Endothelial cell of umbilical vein (primary cell): ENCODE results near the gene PLXNA1. TPM values are rescaled to one million over a fixed set of nuclear protein-coding genes. Genes with fewer than 3 reads are reported as not detected.

ENCODE experiments used
- BruUV-seq: library from RNA; stranded (reverse); fragments of 400-500 nt; replicated peaks from 2 replicates; lab custom pipeline; 2021; lab: Mats Ljungman, UMichigan
- CTCF ChIA-PET: fragments of 300-600, 350-600 bp; sonication (Branson Sonifier 250); formaldehyde crosslinking; loops from one replicate; lab custom pipeline; 2021; ENCODE audit warnings: antibody characterized with exemption, inconsistent platforms; lab: Charles Lee
- POLR2A ChIA-PET: fragments of 300-600, 350-600 bp; sonication (Branson Sonifier 250); formaldehyde crosslinking; loops from one replicate; lab custom pipeline; 2021; ENCODE audit warnings: antibody characterized with exemption, inconsistent platforms; lab: Charles Lee
- DNase-seq: peaks from one replicate; pipeline ENCODE4 v3.0.0-alpha.2; 2011; ENCODE audit warnings: low read depth, low spot score
- FAIRE-seq: peaks from 2 replicates; lab custom pipeline; 2011; peaks lifted over from hg19 to GRCh38; lab: Jason Lieb, UNC
- H2AFZ ChIP-seq: 2 replicates; pipeline ENCODE4 v1.6.0; 2012; ENCODE audit warnings: low read depth, low read length, control low read depth, inconsistent platforms
- H3K27ac ChIP-seq: 2 replicates; pipeline ENCODE4 v1.5.1; 2011; ENCODE audit warnings: low read depth, mild to moderate bottlenecking, control low read depth, low read length, moderate library complexity; ENCODE audit not compliant: insufficient read depth
- H3K27me3 ChIP-seq, 2 experiments: 2 replicates each; pipeline versions ENCODE4 v1.6.0 to v1.6.1; 2011; ENCODE audit warnings: low read length in 2 of 2, mixed read lengths in 1 of 2; ENCODE audit not compliant: control insufficient read depth in 2 of 2, insufficient read depth in 2 of 2
- H3K36me3 ChIP-seq, 2 experiments: 2 replicates in 1 of 2; 3 replicates in 1 of 2; pipeline ENCODE4 v1.5.1; 2011; ENCODE audit warnings: low read length in 2 of 2, mild to moderate bottlenecking in 1 of 2, moderate library complexity in 1 of 2; ENCODE audit not compliant: control insufficient read depth in 2 of 2, insufficient read depth in 2 of 2; ENCODE audit errors: extremely low read depth in 1 of 2
- H3K4me1 ChIP-seq: 3 replicates; pipeline ENCODE4 v1.5.1; 2011; ENCODE audit warnings: mild to moderate bottlenecking, low read length; ENCODE audit not compliant: control insufficient read depth, insufficient read depth; ENCODE audit errors: extremely low read depth
- H3K4me2 ChIP-seq: 2 replicates; pipeline ENCODE4 v1.6.1; 2011; ENCODE audit warnings: low read length, control low read depth, mixed read lengths; ENCODE audit not compliant: insufficient read depth
- H3K4me3 ChIP-seq, 3 experiments: fragments of 200-600 bp in 1 of 3; sonication (generic), shearing (Covaris generic) in 1 of 3; replicated peaks in 1 of 3; 2 replicates each; pipeline ENCODE4 v1.5.1; 2011 to 2016; ENCODE audit warnings: control low read depth in 3 of 3, low read length in 3 of 3, mild to moderate bottlenecking in 2 of 3, inconsistent platforms in 1 of 3, low read depth in 1 of 3, moderate library complexity in 1 of 3; ENCODE audit not compliant: insufficient read depth in 1 of 3
- H3K79me2 ChIP-seq: 2 replicates; pipeline ENCODE4 v1.6.0; 2012; ENCODE audit warnings: low read length, inconsistent platforms; ENCODE audit not compliant: control insufficient read depth, insufficient read depth
- H3K9ac ChIP-seq: replicated peaks from 2 replicates; pipeline ENCODE3; 2011; ENCODE audit warnings: low read length, control low read depth; ENCODE audit not compliant: insufficient read depth; ENCODE audit errors: extremely low read depth
- H3K9me1 ChIP-seq: replicated peaks from 3 replicates; pipeline ENCODE4 v1.6.0; 2011; ENCODE audit warnings: mild to moderate bottlenecking, low read length; ENCODE audit not compliant: control insufficient read depth, insufficient read depth; ENCODE audit errors: extremely low read depth
- H3K9me3 ChIP-seq: replicated peaks from 2 replicates; pipeline ENCODE4 v1.5.1; 2012; ENCODE audit warnings: low read length, inconsistent platforms; ENCODE audit not compliant: control insufficient read depth, insufficient read depth
- H4K20me1 ChIP-seq: replicated peaks from 2 replicates; pipeline ENCODE3; 2011; ENCODE audit warnings: mild to moderate bottlenecking, low read length; ENCODE audit not compliant: control insufficient read depth, insufficient read depth; ENCODE audit errors: extremely low read depth
- CTCF ChIP-seq, 2 donors: IDR thresholded peaks; 1 replicate in 1 of 2; 2 replicates in 1 of 2; pipeline ENCODE4 v1.5.1; 2011; ENCODE audit warnings: low read length in 2 of 2, mild to moderate bottlenecking in 2 of 2, moderate library complexity in 2 of 2, control low read depth in 1 of 2, inconsistent platforms in 1 of 2, low read depth in 1 of 2; ENCODE audit not compliant: insufficient read depth in 1 of 2; ENCODE audit errors: extremely low read depth in 1 of 2
- EZH2 ChIP-seq: IDR thresholded peaks from 2 replicates; pipeline ENCODE4 v1.6.1; 2012; ENCODE audit warnings: borderline replicate concordance, low read depth, mild to moderate bottlenecking, moderate library complexity, low read length, inconsistent platforms; ENCODE audit not compliant: severe bottlenecking
- FOS ChIP-seq: IDR thresholded peaks from 2 replicates; pipeline ENCODE4 v1.6.1; 2011; ENCODE audit warnings: mild to moderate bottlenecking, low read length, moderate library complexity, borderline replicate concordance; ENCODE audit not compliant: insufficient read depth
- MAX ChIP-seq: IDR thresholded peaks from 2 replicates; pipeline ENCODE4 v1.6.1; 2011; ENCODE audit not compliant: insufficient read depth, insufficient read length
- MYC ChIP-seq: IDR thresholded peaks from one replicate; pipeline ENCODE4 v1.6.1; 2011; ENCODE audit warnings: mild to moderate bottlenecking, low read depth, low read length
- dilution Hi-C: fragments of 300-500 bp; cut with MboI; formaldehyde crosslinking; loops from one replicate; pipeline ENCODE4 v1.15.0; 2019; ENCODE audit warnings: low sequenced_read_pairs; ENCODE audit not compliant: extremely low pct_ligation_motif_present
- intact Hi-C: fragments of 100-400 bp; cut with micrococcal nuclease; formaldehyde crosslinking; loops from one replicate; pipeline ENCODE4 v1.10.0; 2022
- polyA plus RNA-seq, 4 experiments: library from polyadenylated mRNA; depleted of rRNA in 3 of 4; stranded (reverse) in 3 of 4; unstranded in 1 of 4; fragments of >200 nt; gene quantifications; 2 replicates each; pipeline versions ENCODE4 v1.2.1 to v1.2.3, GENCODE V29; 2011 to 2012; ENCODE audit warnings: missing spikeins in 1 of 4
- total RNA-seq: library from RNA; stranded (reverse); gene quantifications from 2 replicates; pipeline ENCODE4 v1.2.3, GENCODE V29; 2021

Gene PLXNA1
- total and polyA plus RNA-seq, 2 donors (not counting 3 experiments of a cell fraction or from before 2014, with no cell fraction given): 14.1 to 18.4 TPM

DNA sequence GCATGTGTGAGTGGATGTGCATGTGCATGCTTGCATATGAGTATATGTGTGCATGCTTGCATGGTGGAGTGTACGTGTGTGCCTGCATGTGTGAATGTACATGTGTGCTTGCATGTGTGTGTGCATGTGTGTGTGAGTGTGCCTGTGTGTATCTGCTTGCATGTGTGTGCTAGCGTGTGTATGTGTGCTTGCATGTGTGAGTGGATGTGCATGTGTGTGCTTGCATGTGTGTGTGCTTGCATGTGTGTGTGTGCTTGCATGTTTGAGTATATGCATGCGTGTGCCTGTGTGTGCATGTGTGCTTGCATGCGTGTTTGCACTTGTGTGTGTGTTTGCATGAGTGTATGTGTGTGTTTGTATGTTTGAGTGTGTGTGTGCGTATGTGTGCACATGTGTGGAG is 4.6 kb upstream of the PLXNA1 start:
- FAIRE-seq: no peak
- peaks cover 6 to 31% of the 10 kb centered on the region in 2 experiments for H3K27me3 ChIP-seq
- no peak overlapping the region for H3K4me2 ChIP-seq
- H3K36me3 ChIP-seq: no peaks in the 10 kb centered on the region
- intact Hi-C loops: no loop called here
- no TSS peak for BruUV-seq
- no peak overlapping the region for H3K4me3 ChIP-seq
- TF ChIP-seq MYC (no peak), MAX (no peak), FOS (no peak), EZH2 (no peak)
- no peaks in the 10 kb centered on the region for H3K9me1 ChIP-seq
- no peak overlapping the region for H2AFZ ChIP-seq
- H3K27ac ChIP-seq: no peak overlapping the region
- dilution Hi-C loops: no loop called here
- ChIA-PET CTCF (interaction anchor here (1.4 kb wide), 1 partner anchor 9 kb away, joined by 6 read pairs; no protein-coding TSS in a partner anchor), POLR2A (no interaction called here)
- no peak for DNase-seq
- no peak overlapping the region for H3K9ac ChIP-seq
- H3K4me1 ChIP-seq: peaks cover 5% of the 10 kb centered on the region
- H4K20me1 ChIP-seq: no peaks in the 10 kb centered on the region
- H3K79me2 ChIP-seq: no peaks in the 10 kb centered on the region
- H3K9me3 ChIP-seq: no peaks in the 10 kb centered on the region

- ChIA-PET POLR2A (no interaction called here), CTCF (interaction anchor here (0.7 to 1.4 kb wide), 3 partner anchors 9 to 228 kb away, joined by 4 to 6 read pairs (median 5); no protein-coding TSS in a partner anchor)
- no TSS peak for BruUV-seq
- H3K4me1 ChIP-seq: peaks cover 12% of the 10 kb centered on the region
- DNase-seq (no peak), FAIRE-seq (no peak)
- TF ChIP-seq FOS (peak; percentile 13), CTCF (IDR thresholded peaks at IDR 0.05; ENCODE audit: extremely low read depth in 1 of 2, insufficient read depth in 1 of 2, low read depth in 1 of 2, low read length in 2 of 2) (no peak), EZH2 (no peak)
- H3K4me2 ChIP-seq: no peak overlapping the region
- no peaks in the 10 kb centered on the region for H4K20me1 ChIP-seq
- peaks cover 6 to 31% of the 10 kb centered on the region in 2 experiments for H3K27me3 ChIP-seq
- no peaks in the 10 kb centered on the region for H3K79me2 ChIP-seq
- no peaks in the 10 kb centered on the region for H3K9me1 ChIP-seq
- H3K36me3 ChIP-seq: no peaks in the 10 kb centered on the region
- H3K9ac ChIP-seq: no peak overlapping the region
- H3K27ac ChIP-seq: no peak overlapping the region
- no peak overlapping the region for H3K4me3 ChIP-seq
- intact Hi-C loops (no loop called here), dilution Hi-C loops (no loop called here)
- H2AFZ ChIP-seq: no peak overlapping the region
- H3K9me3 ChIP-seq: no peaks in the 10 kb centered on the region
These were observed 3.8 kb upstream of the PLXNA1 start for GRCh38 chr3:126979046-126979628.
